Peyer's patch (tissue), 4 donors: ENCODE results near the gene FARSB.

Experiments
- CTCF ChIP-seq, 6 experiments: fragments of 450-650 bp in 4 of 6; fragments of 200-600 bp in 2 of 6; sonication (generic) in 1 of 6; IDR thresholded peaks; one replicate each; pipeline ENCODE4 v1.5.1; 2017 to 2019; ENCODE audit warnings: antibody characterized with exemption in 6 of 6, mild to moderate bottlenecking in 3 of 6, moderate library complexity in 1 of 6
- POLR2A ChIP-seq, 2 donors: fragments of 450-650 bp; IDR thresholded peaks; one replicate each; pipeline ENCODE4 v1.5.1; 2017; ENCODE audit warnings: antibody characterized with exemption in 2 of 2, mild to moderate bottlenecking in 2 of 2, moderate library complexity in 2 of 2

GRCh38 chr2:222627764-222628163 lies 28.1 kb downstream of the FARSB start:
- TF ChIP-seq CTCF (IDR thresholded peaks at IDR 0.05) (no peak), POLR2A (IDR thresholded peaks at IDR 0.05) (no peak)
